C4-2B (cell line): Measurements from ENCODE around the gene EVC2.

Experiments
- CTCF ChIP-seq: fragments of 450-650 bp; conservative IDR thresholded peaks from 2 replicates; pipeline ENCODE4 v1.5.1; 2017; ENCODE audit warnings: mild to moderate bottlenecking
- ZFX ChIP-seq: fragments of 450-650 bp; IDR thresholded peaks from 2 replicates; pipeline ENCODE4 v1.6.1; 2017

GRCh38 chr4:5730436-5730835 is 22.1 kb upstream of the EVC2 start:
- TF ChIP-seq CTCF (no peak), ZFX (no peak)
